Panc1 (cell line): Measurements from ENCODE around the gene COL4A2.

Source experiments
- CTCF ChIP-seq: fragments of 450-650 bp; IDR thresholded peaks from 2 replicates; pipeline ENCODE4 v1.5.1; 2017; ENCODE audit warnings: mild to moderate bottlenecking
- POLR2AphosphoS5 ChIP-seq: IDR thresholded peaks from 2 replicates; pipeline ENCODE4 v1.6.1; 2012; ENCODE audit warnings: mild to moderate bottlenecking, low read depth, low read length, moderate library complexity
- SIN3A ChIP-seq: IDR thresholded peaks from 2 replicates; pipeline ENCODE4 v1.6.1; 2012; ENCODE audit warnings: low read depth, mild to moderate bottlenecking, low read length, moderate library complexity, borderline replicate concordance; ENCODE audit not compliant: insufficient read depth
- TCF7L2 ChIP-seq: IDR thresholded peaks from 2 replicates; pipeline ENCODE4 v1.6.1; 2011; ENCODE audit warnings: mild to moderate bottlenecking, low read depth, low read length, inconsistent platforms
- TF ChIP-seq, protein P1 (sequence below), 2 experiments: IDR thresholded peaks; 2 replicates each; pipeline ENCODE4 v1.6.1; 2011 to 2012; ENCODE audit warnings: low read depth in 2 of 2, control low read depth in 1 of 2, low read length in 1 of 2, mild to moderate bottlenecking in 1 of 2, moderate library complexity in 1 of 2; ENCODE audit not compliant: insufficient read depth in 1 of 2

DNA sequence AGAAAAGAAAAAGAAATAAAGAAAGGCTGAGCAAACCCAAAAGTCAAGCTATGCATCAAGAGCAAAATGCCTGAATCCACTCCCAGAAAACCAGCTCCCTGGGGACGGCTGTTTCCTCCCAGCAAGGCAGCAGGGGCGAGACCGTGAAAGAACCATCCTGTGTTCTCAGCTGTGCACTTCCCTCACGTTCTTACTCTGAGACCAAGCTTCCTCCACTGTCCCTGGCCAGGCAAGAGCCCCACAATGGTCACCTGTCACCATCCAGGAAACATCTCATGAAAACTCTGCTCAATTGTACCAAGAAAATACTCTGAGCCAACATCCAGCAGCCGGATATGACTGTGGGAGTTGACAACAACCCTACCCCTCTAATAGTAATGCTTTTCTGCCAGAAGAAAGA, 231.5 kb downstream of the COL4A2 start:
- TF ChIP-seq CTCF (no peak), TCF7L2 (no peak), POLR2AphosphoS5 (no peak), SIN3A (no peak)
- TF ChIP-seq, protein P1, sequence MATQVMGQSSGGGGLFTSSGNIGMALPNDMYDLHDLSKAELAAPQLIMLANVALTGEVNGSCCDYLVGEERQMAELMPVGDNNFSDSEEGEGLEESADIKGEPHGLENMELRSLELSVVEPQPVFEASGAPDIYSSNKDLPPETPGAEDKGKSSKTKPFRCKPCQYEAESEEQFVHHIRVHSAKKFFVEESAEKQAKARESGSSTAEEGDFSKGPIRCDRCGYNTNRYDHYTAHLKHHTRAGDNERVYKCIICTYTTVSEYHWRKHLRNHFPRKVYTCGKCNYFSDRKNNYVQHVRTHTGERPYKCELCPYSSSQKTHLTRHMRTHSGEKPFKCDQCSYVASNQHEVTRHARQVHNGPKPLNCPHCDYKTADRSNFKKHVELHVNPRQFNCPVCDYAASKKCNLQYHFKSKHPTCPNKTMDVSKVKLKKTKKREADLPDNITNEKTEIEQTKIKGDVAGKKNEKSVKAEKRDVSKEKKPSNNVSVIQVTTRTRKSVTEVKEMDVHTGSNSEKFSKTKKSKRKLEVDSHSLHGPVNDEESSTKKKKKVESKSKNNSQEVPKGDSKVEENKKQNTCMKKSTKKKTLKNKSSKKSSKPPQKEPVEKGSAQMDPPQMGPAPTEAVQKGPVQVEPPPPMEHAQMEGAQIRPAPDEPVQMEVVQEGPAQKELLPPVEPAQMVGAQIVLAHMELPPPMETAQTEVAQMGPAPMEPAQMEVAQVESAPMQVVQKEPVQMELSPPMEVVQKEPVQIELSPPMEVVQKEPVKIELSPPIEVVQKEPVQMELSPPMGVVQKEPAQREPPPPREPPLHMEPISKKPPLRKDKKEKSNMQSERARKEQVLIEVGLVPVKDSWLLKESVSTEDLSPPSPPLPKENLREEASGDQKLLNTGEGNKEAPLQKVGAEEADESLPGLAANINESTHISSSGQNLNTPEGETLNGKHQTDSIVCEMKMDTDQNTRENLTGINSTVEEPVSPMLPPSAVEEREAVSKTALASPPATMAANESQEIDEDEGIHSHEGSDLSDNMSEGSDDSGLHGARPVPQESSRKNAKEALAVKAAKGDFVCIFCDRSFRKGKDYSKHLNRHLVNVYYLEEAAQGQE (IDR thresholded peaks at IDR 0.05; ENCODE audit: insufficient read depth in 1 of 2, low read depth in 2 of 2, low read length in 1 of 2) = no peak
